Measurements from ENCODE around the gene GPC5.

- TF ChIP-seq CTCF (IDR thresholded peaks at IDR 0.05), result no peak
- no peak for TF ChIP-seq POLR2A (IDR thresholded peaks at IDR 0.05)
Observed at GRCh38 chr13:92259523-92259922, 861.1 kb downstream of the GPC5 start.

Data from uterus (tissue), 2 donors.